HS-27A (cell line): ENCODE results near the gene SHF.
A peak's percentile ranks its signal among the peaks of the same experiment; 100 is the strongest.
"Not testable (repeated sequence)": the region's sequence is repeated elsewhere in the genome, so short reads cannot be mapped to it uniquely, and the experiment has no call there.

Experiments used
- DNase-seq: peaks from one replicate; pipeline ENCODE4 v3.0.0-alpha.2; 2012; ENCODE audit warnings: low read depth, missing footprints

Gene SHF

GRCh38 chr15:45187894-45188830 lies at the start of gene SHF:
Gene SHF (minus strand): TSS chr15:45187966. CDS start chr15:45187951, 15 bp downstream.
- DNase-seq, result no peak

GRCh38 chr15:45236806-45237205 lies 49.0 kb upstream of the SHF start:
- not testable (repeated sequence) for DNase-seq

GRCh38 chr15:45234562-45235235 lies 46.9 kb upstream of the SHF start:
- DNase-seq, result no peak

- no peak for DNase-seq
Measured at GRCh38 chr15:45231864-45232562, 44.2 kb upstream of the SHF start.

GRCh38 chr15:45231132-45231531 lies 43.4 kb upstream of the SHF start:
- no peak for DNase-seq

GRCh38 chr15:45230245-45230965 lies 42.6 kb upstream of the SHF start:
- DNase-seq, result no peak

- DNase-seq, result no peak
Measured at GRCh38 chr15:45228931-45229330, 41.2 kb upstream of the SHF start.

- no peak for DNase-seq
Measured at GRCh38 chr15:45225506-45226273, 37.9 kb upstream of the SHF start.

- DNase-seq, result no peak
Measured at GRCh38 chr15:45224621-45225217, 37.0 kb upstream of the SHF start.

GRCh38 chr15:45221967-45222366 lies 34.2 kb upstream of the SHF start:
- no peak for DNase-seq

- no peak for DNase-seq
Measured at GRCh38 chr15:45221053-45221599, 33.4 kb upstream of the SHF start.

- DNase-seq, result no peak
Measured at GRCh38 chr15:45212493-45212892, 24.7 kb upstream of the SHF start.

GRCh38 chr15:45205192-45205591 lies 17.4 kb upstream of the SHF start:
- DNase-seq, result peak; percentile 24

GRCh38 chr15:45203182-45203581 lies 15.4 kb upstream of the SHF start:
- DNase-seq, result no peak

- no peak for DNase-seq
Measured at GRCh38 chr15:45201869-45202268, 14.1 kb upstream of the SHF start.

GRCh38 chr15:45201557-45201859 lies 13.7 kb upstream of the SHF start:
- no peak for DNase-seq

GRCh38 chr15:45200799-45201556 lies 13.2 kb upstream of the SHF start:
- peak; percentile 79 for DNase-seq

- peak; percentile 96 for DNase-seq
Measured at GRCh38 chr15:45200001-45200798, 12.4 kb upstream of the SHF start.
